Measurements from ENCODE around the gene PARS2. TPM values are rescaled to one million over a fixed set of nuclear protein-coding genes. Genes with fewer than 3 reads are reported as not detected.

The PARS2 gene
- total RNA-seq, 8 experiments from 2014 or later = 4.4 to 11.3 (median 8.4) TPM

GRCh38 chr1:54709547-54710292 is 54.6 kb downstream of the PARS2 start:
- no peaks in the 10 kb centered on the region for H3K4me1 ChIP-seq (replicated peaks in 1 of 2)
- no peak overlapping the region for H3K4me3 ChIP-seq
- peak in 1 of 8 experiments; percentile 78 for ATAC-seq (replicated peaks in 6 of 8)
- in situ Hi-C loops (cut with MboI; ENCODE audit: low pct_unique_long_range_greater_than_20kb in 2 of 9, low sequenced_read_pairs in 9 of 9, unreplicated experiment in 9 of 9) = no loop called here
- 50 to 90% (median 65%) methylated on average over 1 to 8 of the region's 8 CpGs; no CpG with 5 or more reads in 4 of the 10 experiments for WGBS, 10 experiments
- H3K27ac ChIP-seq = no peak overlapping the region

GRCh38 chr1:54708385-54708784 is 55.9 kb downstream of the PARS2 start:
- no peak for ATAC-seq (replicated peaks in 6 of 8)
- Histone ChIP-seq H3K27ac (no peak overlapping the region), H3K4me1 (replicated peaks in 1 of 2) (no peaks in the 10 kb centered on the region), H3K4me3 (no peak overlapping the region)
- in situ Hi-C loops (cut with MboI; ENCODE audit: low pct_unique_long_range_greater_than_20kb in 2 of 9, low sequenced_read_pairs in 9 of 9, unreplicated experiment in 9 of 9) = no loop called here

Other genes starting within 250 kb of the PARS2 start
- gene ACOT11, start 216.3 kb downstream of the PARS2 start, total RNA-seq = 1 to 10 TPM in 4 of 8 experiments, under 1 TPM in 4; 0.35 to 1.9 (median 0.93) TPM
- gene FAM151A, start 141.0 kb downstream of the PARS2 start, total RNA-seq = not detected
- gene MROH7, start 122.7 kb downstream of the PARS2 start, total RNA-seq = 1 to 10 TPM in 2 of 8 experiments, under 1 TPM in 6; 0.05 to 2.1 (median 0.46) TPM
- gene TTC4, start 48.7 kb downstream of the PARS2 start, total RNA-seq = 10 to 100 TPM; 22.2 to 38.2 (median 27.3) TPM
- 1 to 10 TPM in 2 of 8 experiments, under 1 TPM in 4, not detected in 2; 0.27 to 2.4 (median 0.62) TPM for gene TTC22, start 36.8 kb upstream of the PARS2 start, total RNA-seq
- gene DHCR24, start 122.7 kb upstream of the PARS2 start, total RNA-seq = 100 to 1,000 TPM in 2 of 8 experiments, 10 to 100 TPM in 5, 1 to 10 TPM in 1; 10.0 to 155 (median 66.3) TPM
- gene TMEM61, start 216.1 kb upstream of the PARS2 start, total RNA-seq = 1 to 10 TPM in 1 of 8 experiments, under 1 TPM in 1, not detected in 6; 0.21 to 2.3 TPM
- under 1 TPM in 6 of 8 experiments, not detected in 2; 0.13 to 0.95 (median 0.29) TPM for gene BSND, start 234.4 kb upstream of the PARS2 start, total RNA-seq

Data from motor neuron (in vitro differentiated cells).